ENCODE data around the gene CABLES2.

DNA sequence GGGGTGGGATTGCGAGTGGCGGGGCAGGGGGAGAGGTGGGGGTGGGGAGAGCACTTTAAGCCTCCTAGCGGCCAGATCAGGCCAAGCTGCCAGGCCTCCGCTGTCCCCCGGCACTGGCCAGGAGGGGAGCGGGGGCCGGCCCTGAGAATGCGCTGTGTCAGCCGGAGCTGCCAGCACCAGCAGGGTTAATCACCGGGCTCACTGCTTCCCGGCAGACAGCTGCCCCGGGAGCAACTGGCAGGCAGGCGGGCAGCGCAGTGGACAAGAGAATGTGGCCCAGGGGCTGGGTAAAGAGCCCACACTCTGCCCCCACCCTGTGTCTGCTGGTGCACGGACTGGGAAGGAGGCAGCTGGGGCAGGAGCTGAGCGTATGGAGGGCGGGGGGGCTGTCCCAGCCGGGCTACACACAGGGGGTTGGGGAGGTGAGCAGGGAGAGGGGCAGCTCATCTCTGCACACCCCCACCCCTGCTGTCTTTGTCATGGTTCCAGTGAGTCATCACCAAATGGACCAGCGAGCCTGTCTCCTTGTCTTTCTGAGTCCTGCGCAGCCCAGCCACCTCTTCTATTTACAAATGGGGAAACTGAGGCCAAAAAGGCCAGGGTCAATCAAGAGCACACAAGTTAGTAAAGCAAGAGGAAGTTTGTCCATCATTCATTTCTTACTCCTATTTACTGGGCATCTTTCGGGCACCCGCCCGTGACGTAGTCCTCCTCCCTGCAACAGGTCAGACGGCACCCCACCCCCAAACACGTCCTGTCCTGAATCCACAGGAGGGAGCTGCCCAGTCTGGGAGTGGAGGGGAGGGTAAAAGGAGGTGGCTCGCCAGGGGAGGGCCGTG lies 37.9 kb downstream of the CABLES2 start:
- TF ChIP-seq POLR2A (IDR thresholded peaks at IDR 0.05; ENCODE audit: low read depth, low read length) (no peak), BHLHE40 (IDR thresholded peaks at IDR 0.05; ENCODE audit: low read depth, low read length) (no peak), SMC3 (IDR thresholded peaks at IDR 0.05; ENCODE audit: low read depth, low read length) (no peak)
- TF ChIP-seq, protein P1, sequence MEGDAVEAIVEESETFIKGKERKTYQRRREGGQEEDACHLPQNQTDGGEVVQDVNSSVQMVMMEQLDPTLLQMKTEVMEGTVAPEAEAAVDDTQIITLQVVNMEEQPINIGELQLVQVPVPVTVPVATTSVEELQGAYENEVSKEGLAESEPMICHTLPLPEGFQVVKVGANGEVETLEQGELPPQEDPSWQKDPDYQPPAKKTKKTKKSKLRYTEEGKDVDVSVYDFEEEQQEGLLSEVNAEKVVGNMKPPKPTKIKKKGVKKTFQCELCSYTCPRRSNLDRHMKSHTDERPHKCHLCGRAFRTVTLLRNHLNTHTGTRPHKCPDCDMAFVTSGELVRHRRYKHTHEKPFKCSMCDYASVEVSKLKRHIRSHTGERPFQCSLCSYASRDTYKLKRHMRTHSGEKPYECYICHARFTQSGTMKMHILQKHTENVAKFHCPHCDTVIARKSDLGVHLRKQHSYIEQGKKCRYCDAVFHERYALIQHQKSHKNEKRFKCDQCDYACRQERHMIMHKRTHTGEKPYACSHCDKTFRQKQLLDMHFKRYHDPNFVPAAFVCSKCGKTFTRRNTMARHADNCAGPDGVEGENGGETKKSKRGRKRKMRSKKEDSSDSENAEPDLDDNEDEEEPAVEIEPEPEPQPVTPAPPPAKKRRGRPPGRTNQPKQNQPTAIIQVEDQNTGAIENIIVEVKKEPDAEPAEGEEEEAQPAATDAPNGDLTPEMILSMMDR (conservative IDR thresholded peaks at IDR 0.05; ENCODE audit: low read depth, low read length) = peak; percentile 43

All from IMR-90 (cell line).